B cell (primary cell): ENCODE results near the gene USP7. TPM values are rescaled to one million over a fixed set of nuclear protein-coding genes. Genes with fewer than 3 reads are reported as not detected.

Source experiments
- ATAC-seq: fragments of 200-7000 bp; cut with Tn5 transposase; one replicate; pipeline ENCODE4 v1.10.0; 2021; ENCODE audit warnings: low read depth, mild to moderate bottlenecking, moderate number of reproducible peaks, moderate library complexity
- CTCF ChIA-PET: fragments of 350-600 bp; sonication (Branson Sonifier 250); formaldehyde crosslinking; loops from one replicate; lab custom pipeline; 2021; ENCODE audit warnings: antibody characterized with exemption, inconsistent platforms; lab: Charles Lee
- POLR2A ChIA-PET: fragments of 350-600 bp; sonication (Branson Sonifier 250); formaldehyde crosslinking; loops from one replicate; lab custom pipeline; 2021; ENCODE audit warnings: antibody characterized with exemption; lab: Charles Lee
- DNase-seq: peaks from one replicate; pipeline ENCODE4 v3.0.0; 2013
- H2AFZ ChIP-seq: 2 replicates; pipeline ENCODE4 v1.6.1; 2012; ENCODE audit warnings: mild to moderate bottlenecking, low read depth, low read length; ENCODE audit not compliant: insufficient read depth, poor library complexity, severe bottlenecking
- H3K27ac ChIP-seq, 2 donors: 1 replicate in 1 of 2; 2 replicates in 1 of 2; pipeline ENCODE4 v1.5.1; 2012 to 2013; ENCODE audit warnings: low read length in 2 of 2, mild to moderate bottlenecking in 2 of 2, moderate library complexity in 1 of 2
- H3K27me3 ChIP-seq, 4 experiments: fragments of 200-600 bp in 1 of 4; sonication (generic) in 1 of 4; replicated peaks in 1 of 4; 1 replicate in 2 of 4; 2 replicates in 2 of 4; pipeline versions ENCODE4 v1.6.1 to v1.7.0; 2013 to 2016; ENCODE audit warnings: low read length in 3 of 4, mild to moderate bottlenecking in 2 of 4, mixed read lengths in 1 of 4, moderate library complexity in 1 of 4; ENCODE audit not compliant: insufficient read depth in 4 of 4, control insufficient read depth in 3 of 4; ENCODE audit errors: control extremely low read depth in 1 of 4
- H3K36me3 ChIP-seq, 2 experiments: replicated peaks in 1 of 2; 1 replicate in 1 of 2; 2 replicates in 1 of 2; pipeline versions ENCODE4 v1.6.1 to v1.7.1; 2013; ENCODE audit warnings: low read length in 1 of 2; ENCODE audit not compliant: insufficient read depth in 2 of 2, control insufficient read depth in 1 of 2; ENCODE audit errors: control extremely low read depth in 1 of 2, extremely low read depth in 1 of 2
- H3K4me1 ChIP-seq, 2 donors: fragments of 200-600 bp in 1 of 2; sonication (generic) in 1 of 2; 1 replicate in 1 of 2; 2 replicates in 1 of 2; pipeline versions ENCODE4 v1.5.1 to v1.6.1; 2013 to 2017; ENCODE audit warnings: low read length in 2 of 2; ENCODE audit not compliant: control insufficient read depth in 2 of 2, insufficient read depth in 2 of 2
- H3K4me2 ChIP-seq: replicated peaks from 2 replicates; pipeline ENCODE3; 2012; ENCODE audit warnings: mild to moderate bottlenecking, low read depth, low read length; ENCODE audit not compliant: poor library complexity, severe bottlenecking
- H3K4me3 ChIP-seq, 5 experiments: fragments of 200-600 bp in 1 of 5; sonication (generic) in 1 of 5; 1 replicate in 3 of 5; 2 replicates in 2 of 5; pipeline versions ENCODE4 v1.5.1 to v1.7.0; 2011 to 2016; ENCODE audit warnings: low read length in 4 of 5, mild to moderate bottlenecking in 4 of 5, low read depth in 2 of 5, control low read depth in 1 of 5, moderate library complexity in 1 of 5; ENCODE audit not compliant: insufficient read depth in 1 of 5; ENCODE audit errors: control extremely low read depth in 1 of 5, extremely low read depth in 1 of 5
- H3K79me2 ChIP-seq: fragments of 200-600 bp; sonication (generic); one replicate; pipeline ENCODE4 v1.6.0; 2016; ENCODE audit warnings: low read length; ENCODE audit not compliant: control insufficient read depth, insufficient read depth
- H3K9ac ChIP-seq: fragments of 200-600 bp; sonication (generic); 2 replicates; pipeline ENCODE4 v1.6.1; 2017; ENCODE audit warnings: mild to moderate bottlenecking, low read length, moderate library complexity
- H3K9me3 ChIP-seq, 3 donors: one replicate each; pipeline versions ENCODE4 v1.6.1 to v1.7.1; 2013; ENCODE audit warnings: low read length in 2 of 3; ENCODE audit not compliant: control insufficient read depth in 2 of 3, insufficient read depth in 1 of 3; ENCODE audit errors: control extremely low read depth in 1 of 3
- H4K20me1 ChIP-seq: 2 replicates; pipeline ENCODE4 v1.6.0; 2012; ENCODE audit warnings: mild to moderate bottlenecking, low read length; ENCODE audit not compliant: insufficient read depth, control insufficient read depth, poor library complexity, severe bottlenecking
- H3K27ac Mint-ChIP-seq: one replicate; pipeline ENCODE4 v1.8.0; 2021; ENCODE audit warnings: mixed read lengths
- H3K27me3 Mint-ChIP-seq: one replicate; pipeline ENCODE4 v1.8.0; 2021; ENCODE audit warnings: mixed read lengths
- H3K4me1 Mint-ChIP-seq: one replicate; pipeline ENCODE4 v1.8.0; 2021; ENCODE audit warnings: mixed read lengths
- H3K4me3 Mint-ChIP-seq: one replicate; pipeline ENCODE4 v1.8.0; 2021; ENCODE audit warnings: mixed read lengths
- H3K9me3 Mint-ChIP-seq: one replicate; pipeline ENCODE4 v1.8.0; 2022; ENCODE audit warnings: mixed read lengths; ENCODE audit not compliant: insufficient read depth
- EZH2 ChIP-seq: IDR thresholded peaks from 2 replicates; pipeline ENCODE4 v1.6.1; 2012; ENCODE audit warnings: borderline replicate concordance, low read depth, mild to moderate bottlenecking, moderate library complexity, low read length; ENCODE audit not compliant: insufficient read depth, poor library complexity, severe bottlenecking
- WGBS: methylation state at CpG from one replicate; pipeline ENCODE4 v1.1.5; 2013; ENCODE audit warnings: missing lambda C conversion rate; ENCODE audit not compliant: insufficient coverage; 5-methylcytosine and 5-hydroxymethylcytosine counted together
- intact Hi-C: fragments of 100-400 bp; cut with micrococcal nuclease; formaldehyde crosslinking; loops from one replicate; pipeline ENCODE4 v1.10.0; 2022
- polyA plus RNA-seq: library from polyadenylated mRNA; depleted of rRNA; stranded (reverse); fragments of >200 nt; gene quantifications from 2 replicates; pipeline ENCODE4 v1.2.3, GENCODE V29; 2012
- total RNA-seq, 2 donors: library from RNA; stranded (reverse); fragments of 120-200 nt in 1 of 2; gene quantifications; 1 replicate in 1 of 2; 2 replicates in 1 of 2; pipeline versions ENCODE4 v1.2.3 to v1.2.4, GENCODE V29; 2013 to 2022
- TF ChIP-seq, protein P1 (sequence below): fragments of 200-600 bp; IDR thresholded peaks from one replicate; pipeline ENCODE4 v1.8.0; 2022; ENCODE audit warnings: antibody characterized with exemption, mild to moderate bottlenecking

USP7 gene
- total and polyA plus RNA-seq, 2 donors (not counting 1 experiment from before 2014, with no cell fraction given) = 27.4 to 223 TPM

- intact Hi-C loops = no loop called here
- no peak for DNase-seq
- Mint-ChIP-seq H3K4me1 (no peaks in the 10 kb centered on the region), H3K4me3 (no peak overlapping the region), H3K27ac (no peak overlapping the region), H3K27me3 (no peaks in the 10 kb centered on the region), H3K9me3 (no peaks in the 10 kb centered on the region)
- POLR2A ChIA-PET = no interaction called here
- no peak for ATAC-seq
- Histone ChIP-seq H3K9ac (no peak overlapping the region), H3K36me3 (peaks cover 2 to 92% of the 10 kb centered on the region in 2 experiments), H3K4me1 (no peaks in the 10 kb centered on the region), H3K27me3 (no peaks in the 10 kb centered on the region), H2AFZ (no peak overlapping the region), H3K79me2 (peaks cover 7% of the 10 kb centered on the region), H3K27ac (no peak overlapping the region), H3K4me3 (no peak overlapping the region), H4K20me1 (peaks cover 46% of the 10 kb centered on the region), H3K9me3 (no peaks in the 10 kb centered on the region), H3K4me2 (no peak overlapping the region)
- WGBS = 100% methylated on average over 2 of the region's 5 CpGs
- CTCF ChIA-PET = interaction anchor here (0.7 to 4.3 kb wide), 3 partner anchors 36 to 233 kb away, joined by 5 to 12 read pairs (median 6); no protein-coding TSS in a partner anchor
- TF ChIP-seq EZH2 = no peak
- TF ChIP-seq, protein P1, sequence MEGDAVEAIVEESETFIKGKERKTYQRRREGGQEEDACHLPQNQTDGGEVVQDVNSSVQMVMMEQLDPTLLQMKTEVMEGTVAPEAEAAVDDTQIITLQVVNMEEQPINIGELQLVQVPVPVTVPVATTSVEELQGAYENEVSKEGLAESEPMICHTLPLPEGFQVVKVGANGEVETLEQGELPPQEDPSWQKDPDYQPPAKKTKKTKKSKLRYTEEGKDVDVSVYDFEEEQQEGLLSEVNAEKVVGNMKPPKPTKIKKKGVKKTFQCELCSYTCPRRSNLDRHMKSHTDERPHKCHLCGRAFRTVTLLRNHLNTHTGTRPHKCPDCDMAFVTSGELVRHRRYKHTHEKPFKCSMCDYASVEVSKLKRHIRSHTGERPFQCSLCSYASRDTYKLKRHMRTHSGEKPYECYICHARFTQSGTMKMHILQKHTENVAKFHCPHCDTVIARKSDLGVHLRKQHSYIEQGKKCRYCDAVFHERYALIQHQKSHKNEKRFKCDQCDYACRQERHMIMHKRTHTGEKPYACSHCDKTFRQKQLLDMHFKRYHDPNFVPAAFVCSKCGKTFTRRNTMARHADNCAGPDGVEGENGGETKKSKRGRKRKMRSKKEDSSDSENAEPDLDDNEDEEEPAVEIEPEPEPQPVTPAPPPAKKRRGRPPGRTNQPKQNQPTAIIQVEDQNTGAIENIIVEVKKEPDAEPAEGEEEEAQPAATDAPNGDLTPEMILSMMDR = no peak
These were observed 63.4 kb downstream of the USP7 start for GRCh38 chr16:8900343-8900742.

- no peak overlapping the region for H3K27ac ChIP-seq
- H3K4me2 ChIP-seq = no peak overlapping the region
- intact Hi-C loops = no loop called here
- H3K9ac ChIP-seq = no peak overlapping the region
- H3K9me3 ChIP-seq = no peaks in the 10 kb centered on the region
- CTCF ChIA-PET = interaction anchor here (0.7 to 4.3 kb wide), 4 partner anchors 18 to 235 kb away, joined by 3 to 12 read pairs (median 4); no protein-coding TSS in a partner anchor
- Mint-ChIP-seq H3K27ac (no peak overlapping the region), H3K4me3 (no peak overlapping the region), H3K9me3 (no peaks in the 10 kb centered on the region), H3K27me3 (no peaks in the 10 kb centered on the region), H3K4me1 (no peaks in the 10 kb centered on the region)
- no peak for TF ChIP-seq EZH2
- TF ChIP-seq, protein P1 = no peak
- no peaks in the 10 kb centered on the region for H3K4me1 ChIP-seq
- POLR2A ChIA-PET = interaction anchor here (0.6 kb wide), 1 partner anchor 27 kb away, joined by 3 read pairs; no protein-coding TSS in a partner anchor
- no peaks in the 10 kb centered on the region for H3K27me3 ChIP-seq
- peaks cover 11% of the 10 kb centered on the region for H3K79me2 ChIP-seq
- peaks cover 4 to 93% of the 10 kb centered on the region in 2 experiments for H3K36me3 ChIP-seq
- H3K4me3 ChIP-seq = no peak overlapping the region
- DNase-seq (no peak), ATAC-seq (no peak)
- no peak overlapping the region for H2AFZ ChIP-seq
- H4K20me1 ChIP-seq = peaks cover 48% of the 10 kb centered on the region
- 98% methylated on average over 7 of the region's 9 CpGs for WGBS
These were observed 63.9 kb downstream of the USP7 start for GRCh38 chr16:8899709-8900317.
